Activated CD4-positive, CD25-positive, alpha-beta regulatory T cell treated with anti-CD3 and anti-CD28 coated beads, Interleukin-2, amount 50 U/mL, for 16 hours (primary cell): ENCODE results near the gene MSH6.
"Not testable (repeated sequence)": the region's sequence is repeated elsewhere in the genome, so short reads cannot be mapped to it uniquely, and the experiment has no call there.

ENCODE experiments used
- DNase-seq: peaks from one replicate; pipeline ENCODE4 v3.0.0-alpha.2; 2020; ENCODE audit warnings: low read depth, low spot score

MSH6 gene

GRCh38 chr2:47838686-47839085 lies 55.7 kb downstream of the MSH6 start:
- no peak for DNase-seq

DNA sequence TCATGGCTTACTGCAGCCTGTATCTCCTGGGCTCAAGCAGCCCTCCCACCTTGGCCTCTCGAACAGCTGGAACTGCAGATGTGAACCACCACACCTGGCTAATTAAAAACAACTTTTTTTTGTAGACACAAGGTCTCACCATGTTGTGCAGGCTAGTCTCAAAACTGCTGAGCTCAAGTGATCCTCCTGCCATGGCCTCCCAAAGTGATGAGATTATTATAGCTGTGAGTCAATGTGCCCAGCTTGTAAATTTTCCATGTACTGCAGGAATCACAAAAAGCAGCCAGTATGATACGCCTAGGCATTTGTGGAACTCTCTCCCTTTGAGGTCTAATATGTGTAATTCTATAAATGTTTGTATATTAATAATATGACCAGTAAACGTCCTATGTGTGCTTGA lies 59.9 kb downstream of the MSH6 start:
- DNase-seq = no peak

GRCh38 chr2:47843407-47843806 lies 60.5 kb downstream of the MSH6 start:
- DNase-seq = no peak

DNA sequence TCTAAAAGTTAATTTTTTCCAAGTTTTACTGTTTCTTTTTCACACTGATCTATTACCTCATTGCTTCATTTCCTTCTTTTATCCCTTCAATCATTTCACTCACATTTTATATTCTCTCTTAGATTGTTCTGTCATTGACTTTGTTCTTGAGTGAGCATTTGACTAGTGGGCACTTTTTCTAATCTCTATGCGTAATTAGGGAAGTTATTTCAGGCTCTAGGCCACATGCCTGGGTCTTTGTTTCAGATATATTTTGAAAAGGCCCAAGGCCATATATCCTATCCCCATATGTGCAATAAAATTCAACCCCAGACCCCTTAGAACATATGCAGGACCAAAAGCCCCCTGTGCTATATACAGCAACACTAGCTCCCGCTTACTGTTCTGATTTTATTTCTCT lies 61.2 kb downstream of the MSH6 start:
- DNase-seq = no peak

DNA sequence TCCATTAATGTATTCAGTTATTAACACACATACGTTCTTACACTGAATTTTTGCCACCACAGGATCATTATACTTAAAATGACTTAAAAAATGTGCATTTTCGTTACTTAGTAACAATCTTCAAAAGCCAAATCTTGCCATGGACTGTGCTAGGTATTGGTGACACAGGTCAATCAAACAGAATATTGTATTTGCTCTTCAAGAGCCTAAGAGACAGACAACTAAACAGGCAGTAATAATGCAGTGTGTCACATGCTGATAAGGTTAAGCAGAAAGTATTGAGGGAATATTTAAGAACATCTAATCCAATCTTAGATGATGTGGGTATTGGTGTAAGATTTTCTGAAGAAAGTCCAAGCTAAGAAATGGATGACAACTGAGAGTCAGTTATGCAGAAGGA lies 66.4 kb downstream of the MSH6 start:
- no peak for DNase-seq

DNA sequence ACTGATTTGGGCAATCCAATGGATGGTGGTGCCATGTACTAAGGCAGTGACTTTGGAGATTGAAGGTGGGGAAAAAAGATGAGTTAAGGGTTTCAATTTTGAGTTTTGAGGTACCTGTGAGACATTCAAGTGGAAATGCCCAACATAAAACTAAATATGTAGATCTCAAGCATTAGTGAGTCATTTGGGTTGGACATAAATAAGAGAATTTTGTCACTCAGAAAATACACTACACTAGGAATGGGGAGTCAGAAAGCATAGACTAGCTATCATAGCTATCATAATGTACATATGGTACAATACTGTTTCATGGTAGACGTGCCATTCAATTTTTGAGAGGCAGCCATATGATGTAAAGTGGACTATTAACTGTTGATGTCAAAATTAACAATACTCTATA lies 67.3 kb downstream of the MSH6 start:
- DNase-seq = no peak

DNA sequence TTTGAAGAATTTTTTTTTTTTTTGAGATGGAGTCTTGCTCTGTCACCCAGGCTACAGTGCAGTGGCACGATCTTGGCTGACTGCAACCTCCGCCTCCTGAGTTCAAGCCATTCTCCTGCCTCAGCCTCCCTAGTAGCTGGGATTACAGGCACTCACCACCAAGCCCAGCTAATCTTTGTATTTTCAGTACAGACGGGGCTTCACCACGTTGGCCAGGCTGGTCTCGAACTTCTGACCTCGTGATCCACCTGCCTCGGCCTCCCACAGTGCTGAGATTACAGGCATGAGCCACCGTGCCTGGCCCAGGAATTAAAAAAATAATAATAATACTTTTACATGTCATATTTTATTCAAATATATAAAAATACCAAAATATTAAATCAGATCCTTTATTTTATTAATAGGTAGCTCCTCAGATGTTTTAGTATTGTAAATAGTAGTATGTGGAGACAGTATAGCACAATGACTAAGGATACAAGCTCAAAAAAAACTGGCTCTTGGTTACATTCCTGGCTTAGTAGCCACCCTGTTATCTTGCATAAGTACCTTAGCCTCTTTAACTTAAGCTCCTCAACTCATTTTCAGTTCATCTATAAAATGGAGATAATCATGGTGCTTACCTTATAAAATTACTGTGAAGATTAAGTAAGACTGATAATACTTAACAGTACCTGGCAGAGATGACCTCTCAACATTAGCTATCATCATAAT lies 70.3 kb downstream of the MSH6 start:
- DNase-seq = not testable (repeated sequence)
